Hepatocyte (in vitro differentiated cells): Measurements from ENCODE around the gene ZBTB44.

Source experiments
- EZH2 ChIP-seq: fragments of 200-600 bp; sonication (generic); IDR thresholded peaks from 2 replicates; pipeline ENCODE4 v1.6.1; 2016; ENCODE audit warnings: antibody characterized with exemption, mild to moderate bottlenecking, borderline replicate concordance
- TF ChIP-seq, protein P1 (sequence below): fragments of 200-600 bp; sonication (generic); IDR thresholded peaks from 2 replicates; pipeline ENCODE4 v1.5.1; 2016; ENCODE audit warnings: antibody characterized with exemption, mild to moderate bottlenecking; ENCODE audit not compliant: poor library complexity

GRCh38 chr11:130243816-130244215 lies 70.9 kb downstream of the ZBTB44 start:
- TF ChIP-seq EZH2 = no peak
- TF ChIP-seq, protein P1, sequence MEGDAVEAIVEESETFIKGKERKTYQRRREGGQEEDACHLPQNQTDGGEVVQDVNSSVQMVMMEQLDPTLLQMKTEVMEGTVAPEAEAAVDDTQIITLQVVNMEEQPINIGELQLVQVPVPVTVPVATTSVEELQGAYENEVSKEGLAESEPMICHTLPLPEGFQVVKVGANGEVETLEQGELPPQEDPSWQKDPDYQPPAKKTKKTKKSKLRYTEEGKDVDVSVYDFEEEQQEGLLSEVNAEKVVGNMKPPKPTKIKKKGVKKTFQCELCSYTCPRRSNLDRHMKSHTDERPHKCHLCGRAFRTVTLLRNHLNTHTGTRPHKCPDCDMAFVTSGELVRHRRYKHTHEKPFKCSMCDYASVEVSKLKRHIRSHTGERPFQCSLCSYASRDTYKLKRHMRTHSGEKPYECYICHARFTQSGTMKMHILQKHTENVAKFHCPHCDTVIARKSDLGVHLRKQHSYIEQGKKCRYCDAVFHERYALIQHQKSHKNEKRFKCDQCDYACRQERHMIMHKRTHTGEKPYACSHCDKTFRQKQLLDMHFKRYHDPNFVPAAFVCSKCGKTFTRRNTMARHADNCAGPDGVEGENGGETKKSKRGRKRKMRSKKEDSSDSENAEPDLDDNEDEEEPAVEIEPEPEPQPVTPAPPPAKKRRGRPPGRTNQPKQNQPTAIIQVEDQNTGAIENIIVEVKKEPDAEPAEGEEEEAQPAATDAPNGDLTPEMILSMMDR = no peak
